ENCODE results near the gene EFNA5.

GRCh38 chr5:107419498-107419897 is 251.2 kb downstream of the EFNA5 start:
- no peak for TF ChIP-seq EZH2 (IDR thresholded peaks at IDR 0.05)
- no peak for TF ChIP-seq POLR2AphosphoS5 (IDR thresholded peaks at IDR 0.05; ENCODE audit: borderline replicate concordance, low read depth, low read length)
- no peak for TF ChIP-seq FOXP2 (optimal IDR thresholded peaks at IDR 0.05; ENCODE audit: control extremely low read depth, extremely low read length, insufficient read depth)

Data from SK-N-MC (cell line).